GM12873 (cell line): Measurements from ENCODE around the gene LAMA2.

Experiments used
- TF ChIP-seq, protein P1 (sequence below): IDR thresholded peaks from 2 replicates; pipeline ENCODE4 v1.5.1; 2012; ENCODE audit warnings: low read depth, mild to moderate bottlenecking, moderate library complexity, low read length, control low read depth; ENCODE audit not compliant: insufficient read depth; ENCODE audit errors: missing control alignments

The LAMA2 gene

DNA sequence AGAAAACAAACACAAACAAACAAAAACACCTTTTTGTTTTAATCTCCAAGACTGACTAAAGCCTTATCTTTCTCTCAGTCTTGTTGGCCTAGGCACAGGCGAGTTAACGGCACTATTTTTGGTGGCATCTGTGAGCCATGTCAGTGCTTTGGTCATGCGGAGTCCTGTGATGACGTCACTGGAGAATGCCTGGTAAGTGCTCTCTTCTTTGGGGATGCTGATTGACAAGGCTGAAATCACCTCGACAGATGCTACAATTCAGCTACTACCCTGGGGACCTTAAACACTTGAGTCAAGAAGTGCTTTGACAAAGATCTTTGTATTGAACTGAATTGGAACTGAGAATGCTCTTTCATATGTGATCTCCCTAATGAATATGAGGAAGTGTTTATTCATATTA, 384.1 kb downstream of the LAMA2 start:
- TF ChIP-seq, protein P1, sequence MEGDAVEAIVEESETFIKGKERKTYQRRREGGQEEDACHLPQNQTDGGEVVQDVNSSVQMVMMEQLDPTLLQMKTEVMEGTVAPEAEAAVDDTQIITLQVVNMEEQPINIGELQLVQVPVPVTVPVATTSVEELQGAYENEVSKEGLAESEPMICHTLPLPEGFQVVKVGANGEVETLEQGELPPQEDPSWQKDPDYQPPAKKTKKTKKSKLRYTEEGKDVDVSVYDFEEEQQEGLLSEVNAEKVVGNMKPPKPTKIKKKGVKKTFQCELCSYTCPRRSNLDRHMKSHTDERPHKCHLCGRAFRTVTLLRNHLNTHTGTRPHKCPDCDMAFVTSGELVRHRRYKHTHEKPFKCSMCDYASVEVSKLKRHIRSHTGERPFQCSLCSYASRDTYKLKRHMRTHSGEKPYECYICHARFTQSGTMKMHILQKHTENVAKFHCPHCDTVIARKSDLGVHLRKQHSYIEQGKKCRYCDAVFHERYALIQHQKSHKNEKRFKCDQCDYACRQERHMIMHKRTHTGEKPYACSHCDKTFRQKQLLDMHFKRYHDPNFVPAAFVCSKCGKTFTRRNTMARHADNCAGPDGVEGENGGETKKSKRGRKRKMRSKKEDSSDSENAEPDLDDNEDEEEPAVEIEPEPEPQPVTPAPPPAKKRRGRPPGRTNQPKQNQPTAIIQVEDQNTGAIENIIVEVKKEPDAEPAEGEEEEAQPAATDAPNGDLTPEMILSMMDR = no peak

DNA sequence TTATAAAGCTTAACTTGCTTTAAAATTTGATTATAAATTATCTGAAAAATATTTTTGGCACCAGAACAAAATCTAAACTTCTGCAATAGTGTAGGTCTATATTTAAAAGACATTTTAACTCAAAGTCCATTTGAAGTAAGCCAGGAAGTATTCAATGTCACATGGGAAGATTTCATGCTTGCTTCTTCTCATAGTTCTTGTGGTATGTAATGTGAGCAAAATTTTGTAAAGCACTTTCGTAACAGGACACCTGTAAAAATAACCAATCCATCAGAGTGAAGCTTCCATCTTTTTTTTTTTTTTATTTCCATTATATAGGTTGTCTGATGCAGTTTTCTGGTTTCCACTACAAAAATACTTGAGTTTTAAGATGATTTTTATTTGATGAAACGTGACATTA, 386.1 kb downstream of the LAMA2 start:
- TF ChIP-seq, protein P1 = no peak

DNA sequence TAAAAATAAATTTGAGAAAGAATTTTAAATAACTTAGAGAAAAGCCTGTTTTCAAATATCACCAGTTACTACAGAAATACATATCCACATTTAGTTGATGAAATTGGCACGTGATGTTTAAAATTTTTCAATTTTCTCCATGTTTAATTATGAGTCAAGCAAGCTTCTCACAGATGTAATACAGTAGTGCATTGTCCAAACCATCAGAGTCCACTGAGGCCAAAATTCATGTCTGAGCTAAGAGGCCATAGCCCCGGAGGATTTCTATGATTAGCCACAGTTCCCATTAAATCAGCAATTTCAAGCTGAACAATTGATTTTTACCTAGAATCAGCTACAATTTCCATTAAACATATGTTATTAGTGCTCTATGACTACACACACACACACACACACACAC, 387.0 kb downstream of the LAMA2 start:
- TF ChIP-seq, protein P1 = no peak

DNA sequence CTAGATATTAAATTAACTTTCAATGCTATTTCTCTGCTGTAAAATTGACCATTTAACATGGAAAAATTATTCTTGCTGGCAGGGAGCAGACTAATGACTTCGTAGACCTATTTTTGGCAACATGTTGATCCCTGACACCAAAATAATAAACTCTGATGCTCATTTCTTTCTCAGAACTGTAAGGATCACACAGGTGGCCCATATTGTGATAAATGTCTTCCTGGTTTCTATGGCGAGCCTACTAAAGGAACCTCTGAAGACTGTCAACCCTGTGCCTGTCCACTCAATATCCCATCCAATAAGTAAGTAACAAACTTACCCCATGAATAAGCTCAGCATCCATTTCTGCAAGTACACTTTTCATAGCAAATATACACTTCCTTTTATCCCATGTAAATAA, 387.5 kb downstream of the LAMA2 start:
- TF ChIP-seq, protein P1 = no peak

DNA sequence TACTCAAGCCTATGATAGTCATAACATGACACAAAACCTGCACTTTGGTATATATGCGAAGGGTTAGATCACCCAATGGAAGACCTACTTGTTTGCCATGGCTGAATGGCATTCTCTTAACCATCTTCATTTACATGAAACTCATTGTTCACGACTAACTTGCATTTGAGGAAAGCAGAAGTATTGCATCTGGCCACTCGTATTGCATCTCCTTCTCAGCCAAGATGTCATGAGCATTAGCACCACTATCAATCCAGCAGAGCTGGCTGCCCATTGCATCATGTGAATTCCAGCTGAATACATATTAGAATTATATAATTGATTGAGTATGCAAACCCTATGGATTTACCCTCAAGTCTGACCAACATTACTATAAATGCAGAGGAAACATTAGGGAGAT, 390.2 kb downstream of the LAMA2 start:
- TF ChIP-seq, protein P1 = no peak

DNA sequence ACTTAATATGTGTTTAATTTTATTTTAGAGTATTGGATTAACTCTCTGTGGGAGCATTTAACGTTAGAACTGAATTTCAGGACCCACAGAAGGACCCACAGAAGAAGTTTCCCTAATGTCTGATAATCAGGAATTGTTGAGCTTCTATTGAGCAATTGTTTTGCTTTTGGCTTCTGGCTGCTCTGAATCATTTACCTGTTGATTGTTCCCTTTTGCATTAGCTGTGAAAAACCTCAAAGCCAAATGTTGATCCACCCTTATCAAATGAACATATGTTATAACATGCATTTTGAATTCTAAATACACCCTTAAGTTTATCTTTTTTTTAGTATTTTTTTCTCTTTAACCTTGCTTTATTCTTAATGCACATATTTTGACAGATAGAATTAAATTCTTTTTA, 393.5 kb downstream of the LAMA2 start:
- TF ChIP-seq, protein P1 = no peak

DNA sequence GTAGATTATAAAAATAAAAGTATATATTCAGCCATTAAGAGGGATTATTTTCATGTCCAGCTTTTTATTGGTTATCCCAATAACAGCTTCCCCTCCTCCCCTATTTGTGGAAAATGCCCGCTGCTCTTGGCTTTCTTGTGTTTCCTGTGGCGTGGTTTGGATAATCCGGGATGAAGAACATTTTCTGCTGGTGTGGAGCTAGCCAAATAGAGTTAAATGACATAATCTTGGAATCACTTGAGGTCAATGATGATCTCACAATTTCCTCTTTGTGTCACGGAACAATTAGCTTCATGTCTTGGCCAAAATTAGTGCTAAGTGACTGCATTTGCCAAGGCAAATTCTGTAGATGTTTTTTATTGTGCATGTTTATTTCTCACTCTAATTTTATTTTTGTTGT, 394.0 kb downstream of the LAMA2 start:
- TF ChIP-seq, protein P1 = no peak
